HS-5 (cell line): ENCODE results near the gene VPS51.

ENCODE experiments used
- DNase-seq: peaks from one replicate; pipeline ENCODE4 v3.0.0-alpha.2; 2012; ENCODE audit warnings: low read depth

The VPS51 gene

DNA sequence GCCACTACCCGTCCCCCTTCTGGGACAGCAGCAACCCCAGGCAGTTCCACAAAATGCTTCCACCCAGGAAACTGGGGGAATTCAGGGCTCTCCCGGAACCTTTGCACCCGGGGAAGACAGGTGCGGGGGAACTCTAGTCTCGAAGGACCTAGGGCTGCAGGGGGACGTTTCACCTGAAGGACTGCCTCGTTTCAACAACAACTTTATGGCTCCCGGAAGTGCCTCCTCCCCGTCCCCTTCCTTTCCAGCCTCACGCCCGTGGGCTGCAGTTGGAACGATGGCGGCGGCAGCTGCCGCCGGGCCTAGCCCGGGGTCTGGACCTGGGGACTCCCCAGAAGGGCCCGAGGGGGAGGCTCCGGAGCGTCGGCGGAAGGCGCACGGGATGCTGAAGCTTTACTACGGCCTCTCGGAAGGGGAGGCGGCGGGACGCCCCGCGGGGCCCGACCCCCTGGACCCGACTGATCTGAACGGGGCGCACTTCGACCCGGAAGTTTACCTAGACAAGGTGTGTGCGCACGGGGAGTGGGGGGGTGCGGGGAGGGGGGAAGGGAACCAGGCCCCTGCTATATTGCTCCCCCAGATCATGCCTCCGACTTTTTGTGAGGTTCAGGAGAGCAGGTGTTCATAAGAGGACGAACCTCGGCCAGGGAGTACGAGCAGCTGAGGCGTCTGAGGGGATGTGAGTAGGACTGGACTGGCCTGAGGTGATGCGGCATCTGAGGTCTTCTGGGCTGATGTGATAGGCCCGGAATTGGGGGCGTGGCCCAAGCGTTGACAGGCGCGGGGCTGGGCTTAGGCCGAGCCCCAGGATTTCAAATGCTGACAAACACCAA lies at the start of gene VPS51:
Gene VPS51, plus strand, starts transcription at position 241 of the 833 bp plus-strand sequence. Its CDS starts 37 bp downstream, at position 278.
- no peak for DNase-seq

GRCh38 chr11:65047581-65048422 lies 48.2 kb upstream of the VPS51 start:
- DNase-seq = no peak

DNA sequence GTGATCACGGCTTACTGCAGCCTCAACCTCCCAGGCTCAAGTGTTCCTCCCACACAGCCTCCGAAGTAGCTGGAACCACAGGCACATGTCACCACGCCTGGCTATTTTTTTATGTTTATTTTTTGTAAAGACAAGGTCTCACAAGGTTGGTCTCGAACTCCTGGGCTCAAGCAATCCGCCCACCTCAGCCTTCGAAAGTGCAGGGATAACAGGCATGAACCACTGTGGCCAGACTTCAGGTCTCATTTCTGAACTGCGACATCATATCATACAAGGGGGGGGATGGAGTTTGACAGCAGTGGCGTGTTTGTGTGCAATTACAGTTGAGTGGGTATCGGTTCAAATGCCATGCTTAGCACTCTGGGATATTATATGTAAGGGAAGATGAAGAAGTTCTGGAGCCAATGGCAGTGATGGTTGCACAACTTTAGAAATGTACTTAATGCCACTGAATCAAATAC lies 44.6 kb upstream of the VPS51 start:
- no peak for DNase-seq

DNA sequence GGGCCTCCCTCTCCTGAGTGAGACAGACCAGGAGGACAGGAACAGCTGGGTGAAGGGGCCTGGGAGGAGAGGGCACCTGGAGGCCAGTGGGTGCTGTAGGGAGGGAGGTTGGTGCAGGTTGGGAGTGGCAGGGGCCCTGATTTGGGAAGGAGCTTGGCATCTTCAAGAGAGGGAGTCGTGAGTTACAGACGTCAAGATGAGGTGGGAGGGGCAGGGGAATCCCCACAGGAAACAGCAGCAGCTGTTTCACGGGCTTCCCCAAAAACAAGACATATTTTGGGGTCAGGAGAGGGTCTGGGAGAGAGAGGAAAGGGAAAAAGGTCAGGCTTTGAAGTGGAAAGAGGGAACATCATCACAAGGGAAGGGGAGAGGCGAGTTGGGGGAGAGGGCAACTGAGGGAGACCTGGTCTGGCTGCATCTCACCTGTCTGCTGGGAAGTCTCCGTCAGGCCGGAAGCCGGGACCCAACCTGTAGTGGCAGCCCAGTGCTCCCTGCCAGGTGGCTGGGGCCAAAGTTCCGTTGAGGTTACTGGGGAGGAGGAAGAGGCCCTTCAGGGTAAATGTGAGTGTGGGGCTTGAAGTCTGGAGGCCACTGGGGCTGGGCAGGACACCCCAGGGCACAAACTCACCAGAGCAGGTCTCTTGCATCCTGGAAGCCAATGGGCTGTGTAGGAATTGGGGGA lies 42.0 kb upstream of the VPS51 start:
- no peak for DNase-seq

GRCh38 chr11:65055538-65055937 lies 40.5 kb upstream of the VPS51 start:
- no peak for DNase-seq

- no peak for DNase-seq
Measured at GRCh38 chr11:65056999-65057398, 39.0 kb upstream of the VPS51 start.

DNA sequence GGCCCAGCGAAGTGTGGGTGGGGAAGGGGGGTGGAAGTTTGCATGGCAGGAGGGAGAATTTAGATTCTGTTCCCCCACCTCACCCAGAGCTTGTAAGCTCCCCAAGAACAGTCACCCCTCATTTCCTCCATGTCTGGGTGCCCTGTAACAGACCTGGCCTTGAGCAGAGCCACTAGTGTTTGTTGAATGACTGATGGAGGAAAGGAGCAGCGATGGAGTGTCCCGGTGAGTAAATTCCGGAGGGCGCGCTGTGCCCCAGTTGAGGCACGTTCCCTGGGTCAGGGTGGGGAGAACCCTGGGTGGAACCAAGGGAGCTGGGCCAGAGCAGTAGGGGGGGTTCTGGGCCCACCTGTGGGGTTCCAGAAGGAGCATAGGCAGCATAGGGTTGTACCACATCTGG lies 38.5 kb upstream of the VPS51 start:
- no peak for DNase-seq

DNA sequence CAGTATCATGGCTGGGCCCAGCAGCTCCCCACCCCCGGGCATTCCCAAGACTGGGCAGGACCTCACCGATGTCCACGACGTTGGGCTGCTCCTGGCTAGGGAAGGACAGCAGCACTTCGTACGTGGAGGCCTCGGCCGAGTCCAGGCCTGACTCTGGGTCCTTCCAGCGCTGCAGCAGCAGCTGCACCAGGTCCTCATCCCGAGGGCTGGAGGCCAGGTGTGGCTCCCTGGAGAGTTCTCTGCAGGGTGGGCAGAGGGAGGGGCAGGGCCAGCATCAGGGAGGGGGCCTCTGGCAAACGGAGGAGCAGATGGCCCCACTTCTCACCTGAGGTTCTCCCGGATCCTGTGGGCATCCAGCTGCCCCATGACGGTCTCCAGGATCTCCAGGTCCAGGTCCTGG lies 38.0 kb upstream of the VPS51 start:
- no peak for DNase-seq

DNA sequence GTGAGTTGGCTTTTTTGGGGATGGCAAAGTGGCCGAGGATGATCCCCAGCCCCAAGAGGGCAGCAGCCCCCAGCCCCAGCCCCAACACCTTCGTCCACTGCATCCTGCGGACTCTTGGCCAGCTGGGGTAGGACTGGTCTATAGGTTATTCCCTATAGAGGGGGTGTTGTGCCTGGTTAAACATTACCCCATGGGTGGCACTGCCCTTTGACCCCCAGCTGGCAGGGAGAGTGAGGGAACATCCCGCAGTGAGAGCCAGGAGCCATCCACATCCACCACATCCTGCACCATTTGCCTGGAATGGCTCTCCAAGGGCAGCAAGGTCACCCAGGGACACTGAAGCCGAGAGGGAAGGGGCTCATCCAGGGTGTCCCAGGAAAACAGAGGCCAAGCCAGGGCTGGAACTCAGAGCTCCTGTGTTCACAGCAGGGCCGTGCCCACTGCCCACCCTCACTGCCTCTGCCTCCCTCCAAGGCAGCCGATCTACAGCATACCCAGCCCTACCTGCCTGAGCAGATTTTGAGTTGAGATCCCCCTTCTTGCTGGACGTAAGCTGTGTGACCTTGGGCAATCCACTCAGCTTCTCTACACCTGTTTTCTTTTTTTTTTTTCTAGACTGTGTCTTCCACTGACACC lies 37.5 kb upstream of the VPS51 start, which contains the start of gene NAALADL1:
Gene NAALADL1, minus strand, starts transcription at position 135 of the 636 bp plus-strand sequence. Its CDS starts 32 bp downstream, at position 103.
- DNase-seq = no peak

- no peak for DNase-seq
Measured at GRCh38 chr11:65059523-65059922, 36.5 kb upstream of the VPS51 start.

- no peak for DNase-seq
Measured at GRCh38 chr11:65059959-65060824, 35.8 kb upstream of the VPS51 start.

GRCh38 chr11:65060913-65061408 lies 35.1 kb upstream of the VPS51 start:
- no peak for DNase-seq

DNA sequence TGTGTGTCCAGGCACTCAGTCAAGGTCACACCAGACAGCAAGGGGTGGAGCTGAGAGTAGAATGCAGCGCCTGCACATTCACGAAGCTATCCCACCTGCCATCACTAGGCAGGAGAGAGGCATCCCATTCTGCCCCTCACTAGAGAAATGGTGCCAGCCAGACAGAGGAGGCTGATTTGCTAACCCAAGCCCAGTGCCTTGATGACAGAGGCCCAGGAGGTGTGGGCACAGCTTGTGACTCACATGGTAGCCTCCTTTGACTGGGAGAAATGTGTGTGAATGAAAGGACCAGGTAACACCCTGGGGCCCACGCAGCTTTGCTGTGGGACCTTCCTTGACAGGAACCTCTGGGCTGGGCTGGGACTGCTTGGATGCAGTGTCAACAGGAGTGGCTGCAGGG lies 32.5 kb upstream of the VPS51 start:
- no peak for DNase-seq

DNA sequence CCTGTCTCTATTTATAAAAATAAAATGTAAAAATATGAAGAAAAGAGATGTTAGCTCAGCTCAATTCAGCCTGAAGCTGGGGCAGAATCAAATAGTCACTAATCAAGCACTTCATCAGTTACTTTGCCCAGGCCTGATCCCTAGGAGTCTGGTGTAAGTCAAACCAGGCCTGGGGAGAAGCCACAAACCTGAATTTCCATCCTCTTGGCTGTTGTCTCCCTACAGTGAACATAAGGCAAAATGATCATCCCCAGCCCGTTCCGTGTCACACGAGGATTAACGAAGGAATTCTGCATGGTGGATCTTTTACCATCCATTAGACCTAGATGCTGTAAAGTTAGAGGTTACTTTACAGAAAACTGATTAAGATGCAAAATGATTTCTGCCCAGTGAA lies 31.2 kb upstream of the VPS51 start:
- DNase-seq = no peak

DNA sequence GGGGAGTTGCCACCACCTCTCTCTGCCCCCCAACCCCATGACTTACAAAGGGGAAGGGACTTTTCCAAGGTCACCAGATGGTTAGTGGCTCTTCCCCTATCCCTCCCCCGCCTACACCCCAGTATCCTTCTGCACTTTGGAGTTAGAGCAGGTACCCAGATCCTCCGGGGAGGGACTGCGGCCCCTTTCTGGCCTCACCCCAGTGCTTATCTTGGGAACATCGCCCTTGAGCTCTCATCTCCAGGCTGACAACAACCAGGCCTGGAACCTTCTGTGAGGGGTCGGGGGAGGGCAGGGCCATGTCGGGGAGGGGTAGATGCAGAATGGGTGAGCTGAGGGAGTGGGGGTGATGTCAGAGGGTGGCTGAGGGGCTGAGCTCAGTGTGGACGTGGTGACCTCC lies 30.2 kb upstream of the VPS51 start:
- no peak for DNase-seq

DNA sequence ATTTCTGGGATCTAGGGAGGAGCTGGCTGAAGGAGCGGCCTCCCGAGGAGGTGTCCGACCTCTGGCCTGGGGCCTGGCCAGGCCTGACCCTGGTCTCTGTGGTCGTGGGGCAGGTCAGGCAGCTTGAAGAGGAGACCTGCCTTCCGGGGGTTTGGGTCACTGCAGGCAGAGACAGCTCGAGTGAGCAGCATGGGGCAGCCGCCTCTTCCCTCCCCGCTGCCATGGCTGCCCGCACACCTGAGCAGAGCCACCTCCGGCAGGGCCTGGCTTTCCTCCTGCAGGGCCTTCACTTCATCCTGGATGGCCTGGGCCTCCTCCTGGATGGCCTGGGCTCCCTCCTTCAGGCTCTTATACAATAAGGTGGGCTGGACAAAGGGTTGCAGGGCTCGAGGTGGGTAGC lies 29.7 kb upstream of the VPS51 start:
- no peak for DNase-seq

DNA sequence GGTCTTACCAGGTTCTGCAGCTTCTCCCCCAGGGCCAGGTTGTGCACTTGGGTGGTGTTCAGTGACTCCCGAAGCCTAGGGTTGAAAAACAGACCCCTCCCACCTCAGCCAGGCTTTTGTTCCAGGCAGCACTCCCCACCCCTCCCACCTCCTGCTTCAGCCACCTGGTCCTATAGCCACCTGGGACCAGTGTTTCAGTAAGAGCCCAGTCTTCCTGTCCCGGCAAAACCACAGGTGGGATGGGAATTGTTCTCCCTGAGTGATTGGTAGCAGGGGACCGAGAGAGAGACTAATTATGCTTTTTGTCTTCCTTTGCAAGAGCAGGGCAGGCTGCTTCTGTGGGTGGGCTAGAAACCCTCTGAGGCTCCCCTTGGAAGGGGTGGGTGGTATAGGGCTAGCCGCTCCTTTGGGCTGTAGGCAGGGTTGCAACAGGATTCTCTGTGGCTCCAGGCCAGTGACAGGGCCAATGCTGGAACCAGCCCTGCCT lies 29.2 kb upstream of the VPS51 start:
- no peak for DNase-seq

GRCh38 chr11:65067446-65067845 lies 28.6 kb upstream of the VPS51 start:
- no peak for DNase-seq

- DNase-seq = no peak
Measured at GRCh38 chr11:65069217-65069616, 26.8 kb upstream of the VPS51 start.

- no peak for DNase-seq
Measured at GRCh38 chr11:65071907-65072630, 23.9 kb upstream of the VPS51 start.
